Measurements from ENCODE around the gene VMAC.

GRCh38 chr19:5890099-5890498, 14.6 kb upstream of the VMAC start:
- TF ChIP-seq, protein P1, sequence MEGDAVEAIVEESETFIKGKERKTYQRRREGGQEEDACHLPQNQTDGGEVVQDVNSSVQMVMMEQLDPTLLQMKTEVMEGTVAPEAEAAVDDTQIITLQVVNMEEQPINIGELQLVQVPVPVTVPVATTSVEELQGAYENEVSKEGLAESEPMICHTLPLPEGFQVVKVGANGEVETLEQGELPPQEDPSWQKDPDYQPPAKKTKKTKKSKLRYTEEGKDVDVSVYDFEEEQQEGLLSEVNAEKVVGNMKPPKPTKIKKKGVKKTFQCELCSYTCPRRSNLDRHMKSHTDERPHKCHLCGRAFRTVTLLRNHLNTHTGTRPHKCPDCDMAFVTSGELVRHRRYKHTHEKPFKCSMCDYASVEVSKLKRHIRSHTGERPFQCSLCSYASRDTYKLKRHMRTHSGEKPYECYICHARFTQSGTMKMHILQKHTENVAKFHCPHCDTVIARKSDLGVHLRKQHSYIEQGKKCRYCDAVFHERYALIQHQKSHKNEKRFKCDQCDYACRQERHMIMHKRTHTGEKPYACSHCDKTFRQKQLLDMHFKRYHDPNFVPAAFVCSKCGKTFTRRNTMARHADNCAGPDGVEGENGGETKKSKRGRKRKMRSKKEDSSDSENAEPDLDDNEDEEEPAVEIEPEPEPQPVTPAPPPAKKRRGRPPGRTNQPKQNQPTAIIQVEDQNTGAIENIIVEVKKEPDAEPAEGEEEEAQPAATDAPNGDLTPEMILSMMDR (IDR thresholded peaks at IDR 0.05; ENCODE audit: low read length), result no peak
- TF ChIP-seq EZH2phosphoT487 (IDR thresholded peaks at IDR 0.05; ENCODE audit: low read length) (no peak), EZH2 (optimal IDR thresholded peaks at IDR 0.05; ENCODE audit: low read depth, low read length) (no peak)
